ENCODE measurements around the gene CSNK1G1. TPM values are rescaled to one million over a fixed set of nuclear protein-coding genes. Genes with fewer than 3 reads are reported as not detected.

Gene CSNK1G1
- total RNA-seq, 1 experiment from 2014 or later, result 12.6 TPM

DNA sequence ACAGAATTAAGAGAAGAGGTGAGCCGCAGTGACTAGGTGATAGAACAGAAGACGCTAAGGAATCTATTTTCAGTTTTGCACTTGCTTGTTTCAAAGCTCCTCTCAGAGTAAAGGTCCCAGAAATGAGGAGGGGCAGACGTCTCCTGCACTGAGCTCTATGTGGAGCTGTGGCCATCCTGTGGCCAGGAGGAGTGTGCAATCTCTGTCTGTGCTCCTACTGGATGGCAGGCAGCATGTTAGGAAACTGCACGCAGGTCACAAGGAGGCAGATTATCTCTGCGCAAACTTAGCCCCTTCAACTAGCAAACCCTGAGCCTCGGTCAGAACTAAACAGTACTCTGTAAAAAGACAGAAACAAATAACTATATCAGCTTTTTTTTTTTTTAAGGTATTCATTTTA is 162.0 kb downstream of the CSNK1G1 start:
- DNase-seq (ENCODE audit: low spot score), result no peak

GRCh38 chr15:64191971-64192830 is 163.8 kb downstream of the CSNK1G1 start:
- no peak for DNase-seq (ENCODE audit: low spot score)

DNA sequence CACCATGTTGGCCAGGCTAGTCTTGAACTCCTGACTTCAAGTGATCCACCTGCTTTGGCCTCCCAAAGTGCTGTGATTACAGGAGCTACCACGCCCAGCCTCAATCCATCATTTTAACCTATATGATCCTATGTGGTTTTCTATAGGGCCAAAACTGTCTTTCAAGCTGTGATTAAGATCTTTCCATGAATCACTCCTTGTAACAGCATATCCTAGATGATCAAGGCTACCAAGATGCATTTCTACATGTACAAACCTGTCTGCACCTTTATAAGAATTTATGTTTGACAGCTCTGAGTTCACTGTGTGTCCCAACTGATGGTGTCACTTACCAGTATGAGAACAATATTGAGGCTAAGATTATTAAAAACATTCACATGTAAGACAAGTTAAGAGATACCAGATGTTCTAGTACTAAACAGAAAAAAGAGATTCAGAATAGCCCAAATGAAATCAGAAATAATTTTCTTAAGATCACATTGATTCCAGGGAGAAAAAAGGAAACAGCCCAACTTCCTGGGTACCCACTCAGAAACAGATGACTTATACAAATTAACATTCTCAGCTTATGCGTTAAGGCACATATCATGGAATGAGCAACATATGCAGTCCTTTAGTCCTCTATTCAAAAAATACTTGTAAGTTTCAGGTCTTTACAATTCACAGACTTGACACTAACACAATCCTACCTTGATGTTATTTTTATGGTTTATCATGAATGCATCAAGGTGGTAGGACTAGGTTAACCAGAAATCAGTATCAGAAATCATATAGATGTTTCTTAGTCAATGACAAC is 168.4 kb downstream of the CSNK1G1 start:
- DNase-seq (ENCODE audit: low spot score), result no peak

GRCh38 chr15:64185146-64185911 is 170.6 kb downstream of the CSNK1G1 start:
- no peak for DNase-seq (ENCODE audit: low spot score)

DNA sequence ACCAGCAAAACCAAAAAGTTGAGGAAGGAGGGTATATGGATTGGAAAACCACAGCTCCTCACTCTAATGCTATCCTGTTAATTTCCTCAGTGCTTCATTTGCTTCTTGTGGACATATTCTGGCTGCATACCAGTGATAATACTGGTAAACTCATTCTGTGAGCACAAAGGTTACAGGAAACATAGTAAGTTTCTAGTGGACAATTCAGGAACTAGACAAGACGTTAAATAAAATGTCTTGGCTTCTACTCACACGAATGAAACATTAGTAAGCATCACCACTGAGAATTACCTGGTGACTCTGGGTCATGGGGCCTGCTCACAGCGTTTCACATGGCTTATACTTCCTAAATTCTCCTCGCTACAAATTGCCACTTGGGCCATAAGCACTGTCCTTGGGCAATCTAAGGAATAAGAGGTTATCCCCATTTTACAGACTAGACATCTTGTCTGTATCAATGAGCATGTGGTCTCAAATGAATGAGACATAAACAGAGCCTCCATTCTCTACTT is 173.1 kb downstream of the CSNK1G1 start:
- DNase-seq (ENCODE audit: low spot score), result peak; percentile 14

DNA sequence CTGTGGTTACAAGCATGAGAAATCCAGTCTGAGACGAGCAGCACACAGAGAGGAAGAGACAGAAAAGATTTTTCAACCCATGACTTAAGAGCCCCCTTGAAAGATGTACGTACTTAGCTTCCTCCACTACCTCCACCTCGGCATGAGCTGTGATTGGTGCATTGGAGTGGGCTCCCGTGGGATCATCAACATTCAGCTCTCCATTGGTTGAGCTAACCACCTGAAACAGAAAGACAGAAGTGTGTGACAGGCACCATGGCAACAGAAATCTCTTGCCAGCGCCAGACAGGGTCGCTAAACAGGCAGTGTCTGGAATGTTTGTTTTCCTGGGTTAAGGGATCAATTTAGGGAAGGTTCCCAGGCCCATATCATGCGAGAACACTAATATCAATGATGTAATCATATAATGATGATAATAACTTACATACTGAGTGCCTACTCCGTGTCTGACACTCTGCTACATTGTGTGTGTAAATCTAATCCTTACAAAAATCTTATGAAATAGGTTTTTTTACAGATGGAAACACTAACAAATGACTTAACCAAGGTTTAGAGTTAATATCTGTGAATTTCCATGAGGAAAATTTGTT is 175.6 kb downstream of the CSNK1G1 start:
- DNase-seq (ENCODE audit: low spot score), result no peak

DNA sequence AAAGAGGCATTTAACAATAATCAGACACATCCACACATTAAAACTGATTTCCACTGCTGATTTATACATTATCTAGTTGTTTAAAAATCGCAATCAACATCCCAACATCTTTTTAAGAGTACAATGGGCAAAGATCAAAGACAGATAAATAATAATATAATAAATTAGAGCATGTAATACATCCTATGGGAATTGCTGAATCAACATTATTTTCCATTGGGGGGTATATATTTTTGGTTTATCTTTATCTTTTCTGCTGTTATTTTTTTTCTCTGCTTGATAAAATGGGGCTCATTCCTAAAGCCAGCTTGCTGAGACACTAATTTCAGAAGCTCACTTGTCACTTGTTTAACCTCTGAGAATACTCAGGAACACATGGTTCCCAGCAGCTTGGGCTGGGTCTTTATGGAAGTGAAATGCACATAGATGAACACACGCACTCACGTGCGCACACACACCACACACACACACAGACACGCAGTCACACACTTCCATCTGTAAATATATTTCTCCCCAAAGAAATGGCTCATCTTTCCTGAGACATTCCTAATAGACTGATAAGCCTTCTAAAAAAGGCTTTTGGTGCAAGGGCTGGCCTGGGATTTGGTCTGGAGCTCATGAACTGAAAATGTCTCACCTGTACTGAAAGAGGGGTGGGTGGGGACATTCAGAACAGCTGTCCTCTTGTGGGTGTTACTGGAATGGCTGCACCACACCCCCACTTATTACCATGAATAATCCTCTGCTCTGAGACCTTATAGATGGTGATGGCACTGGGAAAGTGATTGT is 189.7 kb downstream of the CSNK1G1 start:
- no peak for DNase-seq (ENCODE audit: low spot score)

DNA sequence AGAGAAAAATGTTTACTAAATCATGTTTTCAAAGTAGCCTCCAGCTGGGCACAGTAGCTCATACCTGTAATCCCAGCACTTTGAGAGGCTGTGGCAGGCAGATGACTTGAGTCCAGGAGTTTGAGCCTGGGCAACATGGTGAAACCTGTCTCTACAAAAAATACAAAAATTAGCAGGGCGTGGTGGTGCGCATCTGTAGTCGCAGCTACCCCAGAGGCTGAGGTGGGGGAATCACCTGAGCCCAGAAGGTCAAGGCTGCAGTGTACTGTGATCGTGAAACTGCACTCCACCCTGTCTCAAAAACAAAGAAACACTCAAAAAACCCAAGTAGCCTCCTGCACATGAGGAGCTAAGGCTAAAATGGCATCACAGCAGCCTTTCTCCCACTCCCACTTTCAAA is 191.5 kb downstream of the CSNK1G1 start:
- DNase-seq (ENCODE audit: low spot score), result no peak

DNA sequence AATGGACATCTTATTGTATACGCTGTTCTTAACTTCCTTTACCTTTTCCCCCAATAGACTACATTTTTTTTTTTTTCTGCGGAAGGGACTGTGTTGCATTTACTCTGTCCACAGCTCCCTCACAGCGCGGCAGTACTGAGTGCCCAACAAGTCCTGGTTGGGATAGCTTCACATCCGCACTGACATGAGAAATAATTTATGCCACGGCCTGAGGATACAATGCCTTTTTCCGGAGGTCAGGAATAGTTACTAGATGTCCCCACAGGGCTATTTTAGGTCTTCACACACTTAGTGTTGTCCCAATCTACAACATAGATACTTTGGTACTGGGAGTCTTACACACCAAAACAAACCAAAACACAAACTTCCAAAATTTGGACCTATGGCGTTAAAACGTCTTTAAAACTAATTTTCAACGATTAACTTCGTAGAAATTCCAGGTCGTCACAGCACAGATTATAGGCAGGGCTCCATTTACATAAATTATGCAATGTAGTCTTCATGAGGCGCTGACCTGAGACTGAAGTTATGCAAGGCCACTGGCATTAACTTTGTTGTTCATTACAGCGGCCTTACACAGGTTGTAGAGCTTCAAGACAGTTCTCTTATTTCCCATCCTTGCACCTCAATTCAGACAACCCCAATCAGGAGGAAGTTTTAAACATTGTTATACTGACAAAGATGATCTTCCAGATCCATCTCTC is 192.2 kb downstream of the CSNK1G1 start:
- DNase-seq (ENCODE audit: low spot score), result peak; percentile 35

DNA sequence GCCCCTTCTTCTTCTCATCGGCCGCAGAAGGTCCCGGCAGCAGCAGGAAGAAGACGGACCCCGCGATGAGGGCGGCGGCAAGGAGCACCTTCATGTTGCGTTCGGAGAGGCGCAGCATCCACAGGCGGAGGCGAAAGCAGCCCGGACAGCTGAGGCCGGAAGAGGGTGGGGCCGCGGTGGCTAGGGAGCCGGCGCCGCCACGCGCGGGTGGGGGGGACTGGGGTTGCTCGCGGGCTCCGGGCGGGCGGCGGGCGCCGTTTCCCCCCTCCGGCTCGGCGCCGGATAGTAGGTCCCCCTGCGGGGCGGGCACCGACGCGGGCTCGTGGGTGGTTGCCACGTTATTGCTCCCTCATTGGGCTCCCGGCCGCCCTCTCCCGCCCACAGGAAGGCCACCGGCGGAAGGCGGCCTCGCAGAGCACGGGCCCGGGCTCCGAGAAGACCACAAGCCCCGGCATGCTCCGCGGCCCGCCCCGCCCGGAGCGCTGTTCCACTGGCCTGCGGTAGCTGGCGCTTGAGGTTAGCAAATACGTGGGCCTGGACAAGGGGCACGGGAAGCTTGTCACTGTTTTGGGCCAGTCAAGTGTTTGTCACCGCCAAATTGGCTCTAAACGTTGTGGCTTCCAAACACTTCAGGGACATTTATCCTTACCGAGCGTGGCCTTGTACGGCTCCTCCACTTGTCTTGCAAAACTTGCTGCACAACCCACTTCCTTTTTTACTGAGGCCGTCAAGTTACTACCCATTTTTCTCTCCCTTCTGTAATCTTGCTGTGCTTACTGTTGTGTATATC is 192.9 kb downstream of the CSNK1G1 start, which contains the start of gene PPIB:
TSS of gene PPIB (minus strand) at position 154 of the 790 bp plus-strand sequence. CDS start at position 118, 36 bp downstream.
- DNase-seq (ENCODE audit: low spot score), result peak; percentile 98

DNA sequence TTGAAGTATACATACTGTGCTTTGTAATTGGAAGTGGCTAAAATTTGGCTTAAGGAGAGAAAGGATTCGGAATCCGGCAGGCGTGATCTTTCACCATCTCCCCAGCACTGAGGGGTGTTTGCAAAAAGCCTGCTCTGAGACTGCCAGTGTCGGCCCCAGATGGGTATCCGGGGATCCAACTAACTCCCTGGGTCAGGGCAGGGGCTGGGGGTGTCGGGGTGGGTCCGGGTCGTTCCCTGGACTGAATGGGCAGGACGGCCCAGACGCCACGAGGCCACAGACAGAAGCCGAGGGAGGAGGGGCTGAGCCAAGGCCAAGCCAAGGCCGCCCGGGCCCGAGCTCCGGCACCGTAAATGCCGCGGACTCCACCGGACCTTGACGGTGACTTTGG is 193.5 kb downstream of the CSNK1G1 start:
- DNase-seq (ENCODE audit: low spot score), result no peak

GRCh38 chr15:64161688-64162477 is 194.1 kb downstream of the CSNK1G1 start:
- peak; percentile 28 for DNase-seq (ENCODE audit: low spot score)

DNA sequence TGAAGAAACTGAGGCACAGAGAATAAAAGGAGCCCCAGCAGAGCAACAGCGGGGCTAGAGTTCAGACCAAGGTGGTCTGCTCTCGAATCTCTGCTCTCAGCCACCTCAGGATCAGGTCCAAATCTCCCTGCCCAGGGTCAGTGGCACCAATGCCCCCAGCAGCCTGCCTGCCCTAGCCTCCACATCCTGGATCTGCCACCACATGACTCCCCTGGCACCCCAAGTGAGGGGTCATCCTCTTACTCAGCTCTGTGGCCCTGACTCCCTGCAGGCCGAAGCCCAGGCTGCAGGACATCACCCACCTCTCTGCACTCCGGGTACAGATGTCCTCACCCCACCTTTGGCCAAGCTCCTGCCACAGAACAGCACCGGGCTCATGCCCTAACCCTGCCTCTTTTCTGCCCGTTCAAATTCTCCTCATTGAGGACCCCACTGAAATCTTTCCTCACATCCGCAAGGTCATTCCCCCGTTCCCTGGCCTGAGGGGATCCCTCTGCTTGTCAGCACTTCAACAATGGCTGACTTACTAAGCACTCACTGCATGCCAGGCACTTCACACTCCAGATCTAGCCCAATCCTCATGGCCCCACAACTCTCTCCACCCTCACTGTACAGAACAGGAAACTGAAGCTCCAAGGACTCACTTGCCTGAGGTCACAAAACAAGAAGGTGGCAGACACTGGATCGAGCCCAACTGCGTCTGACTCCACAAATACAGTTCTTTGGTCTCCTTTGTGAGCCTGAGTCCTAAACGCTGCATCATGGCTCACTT is 197.4 kb downstream of the CSNK1G1 start:
- no peak for DNase-seq (ENCODE audit: low spot score)

DNA sequence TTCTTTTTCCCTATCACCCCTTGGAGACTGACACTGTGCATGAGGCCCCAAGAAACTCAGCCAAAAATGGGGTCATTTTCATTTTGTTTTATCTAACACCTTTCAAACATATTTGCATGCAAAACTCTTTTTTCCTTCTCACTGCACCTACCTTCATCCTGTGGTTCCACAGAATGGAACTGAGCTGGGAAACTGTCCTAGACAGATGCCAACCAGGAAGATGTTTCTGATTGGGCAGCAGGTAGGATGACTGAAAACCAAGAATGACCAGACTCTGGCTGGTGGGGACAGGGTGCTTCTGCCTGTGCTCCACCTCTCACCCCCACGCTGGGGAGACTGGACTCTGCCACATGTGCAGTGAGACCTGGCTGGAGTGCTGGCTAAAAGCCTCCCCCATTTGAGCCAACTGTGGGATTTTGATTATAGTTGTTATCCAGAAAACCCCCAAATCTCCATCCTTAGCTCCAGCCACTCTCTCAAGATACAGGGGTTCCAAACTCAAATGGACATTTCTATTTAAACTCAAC is 198.3 kb downstream of the CSNK1G1 start:
- no peak for DNase-seq (ENCODE audit: low spot score)

DNA sequence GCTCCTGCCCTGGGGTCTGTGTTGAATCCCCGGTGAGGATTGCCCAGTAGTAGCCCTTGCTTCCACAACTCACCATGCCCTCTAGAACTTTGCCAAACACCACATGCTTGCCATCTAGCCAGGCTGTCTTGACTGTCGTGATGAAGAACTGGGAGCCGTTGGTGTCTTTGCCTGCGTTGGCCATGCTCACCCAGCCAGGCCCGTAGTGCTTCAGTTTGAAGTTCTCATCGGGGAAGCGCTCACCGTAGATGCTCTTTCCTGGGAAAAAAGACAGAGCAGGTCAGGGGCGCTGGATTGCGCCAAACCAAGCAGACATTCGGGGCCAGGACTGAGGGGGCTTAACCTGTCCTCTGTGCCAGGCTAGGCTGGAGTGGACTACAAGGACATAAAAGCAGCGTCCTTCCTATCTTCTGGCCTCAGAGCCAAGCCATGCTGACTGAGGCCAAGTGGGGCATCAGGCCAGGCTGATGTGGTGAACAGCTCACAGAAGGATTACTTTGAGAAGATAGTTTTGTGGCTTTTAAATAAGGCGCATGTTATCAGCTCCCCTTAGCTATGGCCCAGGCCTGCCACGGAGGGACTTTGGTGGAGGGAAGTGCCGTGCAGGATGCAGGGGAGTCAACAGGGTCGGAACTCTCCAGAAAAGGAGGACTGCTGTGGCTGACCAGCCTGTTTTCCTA is 199.2 kb downstream of the CSNK1G1 start:
- DNase-seq (ENCODE audit: low spot score), result no peak
